Measurements from ENCODE around the gene GABRD. TPM values are rescaled to one million over a fixed set of nuclear protein-coding genes. Genes with fewer than 3 reads are reported as not detected.

GABRD gene
- not detected in 2 replicates for total RNA-seq

GRCh38 chr1:2019172-2019543 is at the start of gene GABRD:
TSS of gene GABRD (plus strand) at chr1:2019345. CDS start at chr1:2019424, 79 bp downstream.

GRCh38 chr1:2003541-2004131 is 15.5 kb upstream of the GABRD start, which contains the start of gene CFAP74:
TSS of gene CFAP74 (minus strand) at chr1:2003786. CDS start at chr1:1990956, 12,830 bp downstream.

GRCh38 chr1:2049718-2050431 is 30.7 kb downstream of the GABRD start, which contains the start of gene PRKCZ:
TSS of gene PRKCZ (plus strand) at chr1:2050411. CDS start at chr1:2050631, 220 bp downstream.

Other genes with a start within 250 kb of the GABRD start
- 51.4 and 56.5 TPM in 2 replicates for gene NADK, start 240.9 kb upstream of the GABRD start, total RNA-seq
- gene GNB1, start 128.3 kb upstream of the GABRD start, total RNA-seq, result 135 and 146 TPM in 2 replicates
- gene CALML6, start 104.1 kb upstream of the GABRD start, total RNA-seq, result under 0.01 TPM in 1 of 2 replicates, not detected in the other
- gene TMEM52, start 100.1 kb upstream of the GABRD start, total RNA-seq, result 0.54 TPM in 1 of 2 replicates, not detected in the other
- not detected in 2 replicates for gene CFAP74, start 15.6 kb upstream of the GABRD start, total RNA-seq
- 1.1 and 2.1 TPM in 2 replicates for gene PRKCZ, start 31.1 kb downstream of the GABRD start, total RNA-seq
- 27.3 and 39.7 TPM in 2 replicates for gene FAAP20, start 175.4 kb downstream of the GABRD start, total RNA-seq
- gene SKI, start 209.0 kb downstream of the GABRD start, total RNA-seq, result 22.6 and 33.0 TPM in 2 replicates

All from cardiac atrium fibroblast (primary cell).